ENCODE data around the gene ARHGEF28.

Gene ARHGEF28

GRCh38 chr5:73684691-73685090 lies 58.7 kb downstream of the ARHGEF28 start:
- DNase-seq = no peak
- no peaks in the 10 kb centered on the region for H3K9me3 ChIP-seq (replicated peaks; ENCODE audit: insufficient read depth, low read length)
- no peaks in the 10 kb centered on the region for H3K27me3 ChIP-seq (replicated peaks; ENCODE audit: insufficient read depth, low read length)
- no peaks in the 10 kb centered on the region for H3K4me1 ChIP-seq (ENCODE audit: low read length)
- TF ChIP-seq EZH2phosphoT487 (IDR thresholded peaks at IDR 0.05; ENCODE audit: low read length) = no peak
- TF ChIP-seq, protein P1, sequence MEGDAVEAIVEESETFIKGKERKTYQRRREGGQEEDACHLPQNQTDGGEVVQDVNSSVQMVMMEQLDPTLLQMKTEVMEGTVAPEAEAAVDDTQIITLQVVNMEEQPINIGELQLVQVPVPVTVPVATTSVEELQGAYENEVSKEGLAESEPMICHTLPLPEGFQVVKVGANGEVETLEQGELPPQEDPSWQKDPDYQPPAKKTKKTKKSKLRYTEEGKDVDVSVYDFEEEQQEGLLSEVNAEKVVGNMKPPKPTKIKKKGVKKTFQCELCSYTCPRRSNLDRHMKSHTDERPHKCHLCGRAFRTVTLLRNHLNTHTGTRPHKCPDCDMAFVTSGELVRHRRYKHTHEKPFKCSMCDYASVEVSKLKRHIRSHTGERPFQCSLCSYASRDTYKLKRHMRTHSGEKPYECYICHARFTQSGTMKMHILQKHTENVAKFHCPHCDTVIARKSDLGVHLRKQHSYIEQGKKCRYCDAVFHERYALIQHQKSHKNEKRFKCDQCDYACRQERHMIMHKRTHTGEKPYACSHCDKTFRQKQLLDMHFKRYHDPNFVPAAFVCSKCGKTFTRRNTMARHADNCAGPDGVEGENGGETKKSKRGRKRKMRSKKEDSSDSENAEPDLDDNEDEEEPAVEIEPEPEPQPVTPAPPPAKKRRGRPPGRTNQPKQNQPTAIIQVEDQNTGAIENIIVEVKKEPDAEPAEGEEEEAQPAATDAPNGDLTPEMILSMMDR (IDR thresholded peaks at IDR 0.05; ENCODE audit: low read length) = no peak
- TF ChIP-seq EZH2 (optimal IDR thresholded peaks at IDR 0.05; ENCODE audit: low read depth, low read length) = no peak
- no peak overlapping the region for H3K4me3 ChIP-seq (ENCODE audit: low read length)
- no peaks in the 10 kb centered on the region for H3K79me2 ChIP-seq (ENCODE audit: low read length)
- no peak overlapping the region for H3K9ac ChIP-seq (ENCODE audit: low read length)
- H3K9me2 ChIP-seq (replicated peaks; ENCODE audit: insufficient read depth, low read length) = no peaks in the 10 kb centered on the region
- no peaks in the 10 kb centered on the region for H3K36me3 ChIP-seq (replicated peaks; ENCODE audit: insufficient read depth, low read length)
- no peaks in the 10 kb centered on the region for H3F3A ChIP-seq (ENCODE audit: insufficient read depth, low read length)
- no peak overlapping the region for H2AFZ ChIP-seq (ENCODE audit: low read length)
- H3K27ac ChIP-seq (ENCODE audit: low read length) = no peak overlapping the region
- H4K20me1 ChIP-seq (ENCODE audit: insufficient read depth, low read length) = no peaks in the 10 kb centered on the region
- H3K4me2 ChIP-seq (ENCODE audit: low read depth, low read length) = no peak overlapping the region

DNA sequence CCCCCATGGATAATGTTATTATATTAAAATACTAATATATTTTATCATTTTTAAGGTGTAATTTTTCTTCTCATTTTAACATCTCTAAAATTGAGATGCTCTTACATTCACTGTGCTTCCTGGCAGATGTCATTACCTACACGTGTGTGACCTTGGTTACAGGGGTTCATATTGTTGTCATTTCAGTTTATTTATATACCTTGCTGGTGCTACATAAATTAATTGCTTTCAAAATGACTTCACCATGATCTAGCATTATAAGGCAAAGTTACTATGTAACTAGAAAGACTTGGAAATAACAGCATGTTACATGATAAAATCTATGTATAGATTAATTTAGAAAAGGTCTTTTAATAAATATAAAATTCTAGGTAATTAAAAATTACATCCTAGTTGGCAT lies 60.9 kb downstream of the ARHGEF28 start:
- H3K9ac ChIP-seq (ENCODE audit: low read length) = no peak overlapping the region
- H2AFZ ChIP-seq (ENCODE audit: low read length) = no peak overlapping the region
- H3F3A ChIP-seq (ENCODE audit: insufficient read depth, low read length) = no peaks in the 10 kb centered on the region
- H3K36me3 ChIP-seq (replicated peaks; ENCODE audit: insufficient read depth, low read length) = no peaks in the 10 kb centered on the region
- no peaks in the 10 kb centered on the region for H3K4me1 ChIP-seq (ENCODE audit: low read length)
- no peaks in the 10 kb centered on the region for H3K79me2 ChIP-seq (ENCODE audit: low read length)
- H3K27ac ChIP-seq (ENCODE audit: low read length) = no peak overlapping the region
- no peaks in the 10 kb centered on the region for H3K9me2 ChIP-seq (replicated peaks; ENCODE audit: insufficient read depth, low read length)
- DNase-seq = no peak
- no peak overlapping the region for H3K4me3 ChIP-seq (ENCODE audit: low read length)
- H3K4me2 ChIP-seq (ENCODE audit: low read depth, low read length) = no peak overlapping the region
- no peaks in the 10 kb centered on the region for H3K9me3 ChIP-seq (replicated peaks; ENCODE audit: insufficient read depth, low read length)
- H3K27me3 ChIP-seq (replicated peaks; ENCODE audit: insufficient read depth, low read length) = no peaks in the 10 kb centered on the region
- TF ChIP-seq, protein P1 (IDR thresholded peaks at IDR 0.05; ENCODE audit: low read length) = no peak
- TF ChIP-seq EZH2phosphoT487 (IDR thresholded peaks at IDR 0.05; ENCODE audit: low read length) (no peak), EZH2 (optimal IDR thresholded peaks at IDR 0.05; ENCODE audit: low read depth, low read length) (no peak)
- H4K20me1 ChIP-seq (ENCODE audit: insufficient read depth, low read length) = no peaks in the 10 kb centered on the region

GRCh38 chr5:73687357-73687756 lies 61.4 kb downstream of the ARHGEF28 start:
- H3K36me3 ChIP-seq (replicated peaks; ENCODE audit: insufficient read depth, low read length) = no peaks in the 10 kb centered on the region
- H3K9me3 ChIP-seq (replicated peaks; ENCODE audit: insufficient read depth, low read length) = no peaks in the 10 kb centered on the region
- no peak for DNase-seq

More at GRCh38 chr5:73687357-73687756, 61.4 kb downstream of the ARHGEF28 start:
- no peak overlapping the region for H3K4me2 ChIP-seq (ENCODE audit: low read depth, low read length)
- no peak overlapping the region for H3K27ac ChIP-seq (ENCODE audit: low read length)
- no peaks in the 10 kb centered on the region for H3K4me1 ChIP-seq (ENCODE audit: low read length)
- H3K79me2 ChIP-seq (ENCODE audit: low read length) = no peaks in the 10 kb centered on the region
- H3K9ac ChIP-seq (ENCODE audit: low read length) = no peak overlapping the region
- H3K9me2 ChIP-seq (replicated peaks; ENCODE audit: insufficient read depth, low read length) = no peaks in the 10 kb centered on the region
- no peak overlapping the region for H3K4me3 ChIP-seq (ENCODE audit: low read length)
- TF ChIP-seq, protein P1 (IDR thresholded peaks at IDR 0.05; ENCODE audit: low read length) = no peak
- TF ChIP-seq EZH2 (optimal IDR thresholded peaks at IDR 0.05; ENCODE audit: low read depth, low read length) = no peak
- no peak for TF ChIP-seq EZH2phosphoT487 (IDR thresholded peaks at IDR 0.05; ENCODE audit: low read length)
- H4K20me1 ChIP-seq (ENCODE audit: insufficient read depth, low read length) = no peaks in the 10 kb centered on the region
- H3F3A ChIP-seq (ENCODE audit: insufficient read depth, low read length) = no peaks in the 10 kb centered on the region
- H2AFZ ChIP-seq (ENCODE audit: low read length) = no peak overlapping the region
- H3K27me3 ChIP-seq (replicated peaks; ENCODE audit: insufficient read depth, low read length) = no peaks in the 10 kb centered on the region
